ENCODE measurements around the gene TRIM2. TPM values are rescaled to one million over a fixed set of nuclear protein-coding genes. Genes with fewer than 3 reads are reported as not detected.

The TRIM2 gene
- total RNA-seq, 2 experiments from 2014 or later = 1.9 to 3.4 TPM

GRCh38 chr4:153238135-153238919, 34.1 kb downstream of the TRIM2 start:
- no peak for ATAC-seq (ENCODE audit: poor library complexity)
- H3K4me1 ChIP-seq (ENCODE audit: insufficient read depth, low read length) = peaks cover 5% of the 10 kb centered on the region
- no peaks in the 10 kb centered on the region for H3K36me3 Mint-ChIP-seq (ENCODE audit: low read depth)
- TF ChIP-seq CTCF (IDR thresholded peaks at IDR 0.05) = no peak
- H3K27ac ChIP-seq (ENCODE audit: low read depth in 1 of 2, low read length in 2 of 2) = no peak overlapping the region
- H3K4me1 Mint-ChIP-seq (ENCODE audit: low read depth) = peaks cover 17% of the 10 kb centered on the region
- no peak overlapping the region for H3K4me3 ChIP-seq (ENCODE audit: low read length)
- DNase-seq = no peak
- H3K27ac Mint-ChIP-seq = no peak overlapping the region
- POLR2A ChIA-PET = no interaction called here
- CTCF ChIA-PET = no interaction called here
- no peaks in the 10 kb centered on the region for H3K27me3 ChIP-seq (ENCODE audit: control insufficient read depth in 1 of 2, insufficient read depth in 2 of 2, low read length in 2 of 2)
- intact Hi-C loops (cut with DNase I, micrococcal nuclease) = no loop called here
- no peak overlapping the region for H3K4me3 Mint-ChIP-seq
- no peaks in the 10 kb centered on the region for H3K9me3 ChIP-seq (ENCODE audit: control insufficient read depth in 1 of 2, insufficient read depth in 1 of 2, low read length in 2 of 2)
- no peaks in the 10 kb centered on the region for H3K36me3 ChIP-seq (ENCODE audit: insufficient read depth, low read length)
- no peaks in the 10 kb centered on the region for H3K27me3 Mint-ChIP-seq
- no peaks in the 10 kb centered on the region for H3K9me3 Mint-ChIP-seq

DNA sequence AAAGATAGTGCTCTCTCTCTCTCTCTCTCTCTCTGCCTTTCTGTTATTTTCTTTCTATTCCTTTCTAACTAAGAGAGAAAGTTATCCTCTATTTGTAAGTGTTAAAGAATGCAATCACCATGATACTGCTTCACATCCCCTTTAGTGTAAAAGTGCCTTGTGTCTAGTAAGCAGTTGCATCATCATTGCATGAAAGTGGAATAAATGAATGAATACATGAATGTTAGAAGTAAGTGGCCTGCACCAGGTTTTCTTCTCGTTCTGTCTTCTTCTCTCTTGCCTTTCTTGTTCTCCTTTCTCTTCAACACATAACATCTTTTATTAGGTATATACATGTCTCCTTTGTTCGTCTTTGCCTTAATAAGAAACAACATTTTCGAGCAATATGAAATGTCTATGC, 35.2 kb downstream of the TRIM2 start:
- H3K9me3 Mint-ChIP-seq = no peaks in the 10 kb centered on the region
- CTCF ChIA-PET = no interaction called here
- Histone ChIP-seq H3K9me3 (ENCODE audit: control insufficient read depth in 1 of 2, insufficient read depth in 1 of 2, low read length in 2 of 2) (no peaks in the 10 kb centered on the region), H3K4me1 (ENCODE audit: insufficient read depth, low read length) (no peaks in the 10 kb centered on the region), H3K27me3 (ENCODE audit: control insufficient read depth in 1 of 2, insufficient read depth in 2 of 2, low read length in 2 of 2) (no peaks in the 10 kb centered on the region), H3K36me3 (ENCODE audit: insufficient read depth, low read length) (no peaks in the 10 kb centered on the region), H3K4me3 (ENCODE audit: low read length) (no peak overlapping the region), H3K27ac (ENCODE audit: low read depth in 1 of 2, low read length in 2 of 2) (no peak overlapping the region)
- DNase-seq (no peak), ATAC-seq (ENCODE audit: poor library complexity) (no peak)
- no peak overlapping the region for H3K4me3 Mint-ChIP-seq
- POLR2A ChIA-PET = no interaction called here
- H3K36me3 Mint-ChIP-seq (ENCODE audit: low read depth) = no peaks in the 10 kb centered on the region
- intact Hi-C loops (cut with DNase I, micrococcal nuclease) = no loop called here
- H3K27ac Mint-ChIP-seq = no peak overlapping the region
- peaks cover 7% of the 10 kb centered on the region for H3K4me1 Mint-ChIP-seq (ENCODE audit: low read depth)
- no peaks in the 10 kb centered on the region for H3K27me3 Mint-ChIP-seq
- no peak for TF ChIP-seq CTCF (IDR thresholded peaks at IDR 0.05)

DNA sequence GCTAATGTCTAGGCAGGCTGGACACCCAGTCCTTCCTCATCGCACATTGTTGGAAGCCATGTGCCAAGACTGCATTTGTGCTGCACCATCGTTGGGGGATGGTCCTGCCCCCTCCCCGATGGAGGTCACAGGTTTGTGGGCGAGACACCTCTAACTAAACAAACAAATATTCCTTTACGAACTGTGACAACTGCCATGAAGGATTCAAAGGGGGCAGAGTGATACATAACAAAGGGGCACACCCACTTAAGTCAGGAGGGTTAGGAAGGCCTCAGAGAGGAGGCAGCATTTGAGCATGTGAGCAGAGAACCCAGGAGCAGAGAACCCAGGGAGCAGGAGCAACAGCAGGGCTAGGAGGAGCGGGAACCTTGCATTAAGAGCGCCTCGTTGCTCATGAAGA, 37.1 kb downstream of the TRIM2 start:
- Histone ChIP-seq H3K36me3 (ENCODE audit: insufficient read depth, low read length) (no peaks in the 10 kb centered on the region), H3K4me1 (ENCODE audit: insufficient read depth, low read length) (no peaks in the 10 kb centered on the region), H3K4me3 (ENCODE audit: low read length) (no peak overlapping the region), H3K9me3 (ENCODE audit: control insufficient read depth in 1 of 2, insufficient read depth in 1 of 2, low read length in 2 of 2) (no peaks in the 10 kb centered on the region), H3K27ac (ENCODE audit: low read depth in 1 of 2, low read length in 2 of 2) (no peak overlapping the region), H3K27me3 (ENCODE audit: control insufficient read depth in 1 of 2, insufficient read depth in 2 of 2, low read length in 2 of 2) (no peaks in the 10 kb centered on the region)
- ChIA-PET POLR2A (interaction anchor here (0.7 kb wide), 1 partner anchor 189 kb away, joined by 3 read pairs; no protein-coding TSS in a partner anchor), CTCF (no interaction called here)
- Mint-ChIP-seq H3K36me3 (ENCODE audit: low read depth) (no peaks in the 10 kb centered on the region), H3K27ac (no peak overlapping the region), H3K4me3 (no peak overlapping the region), H3K9me3 (no peaks in the 10 kb centered on the region), H3K27me3 (no peaks in the 10 kb centered on the region), H3K4me1 (ENCODE audit: low read depth) (peaks cover 5% of the 10 kb centered on the region)
- ATAC-seq (ENCODE audit: poor library complexity) (no peak), DNase-seq (no peak)
- no peak for TF ChIP-seq CTCF (IDR thresholded peaks at IDR 0.05)
- intact Hi-C loops (cut with DNase I, micrococcal nuclease) = loop anchor here in 1 of 2 experiments (5.0 to 10.0 kb wide), 2 partner anchors 84 to 466 kb away; partner anchors contain the start of genes ARFIP1 and TIGD4
